Right lobe of liver (tissue), 6 donors: Measurements from ENCODE around the gene FKBP1B. TPM values are rescaled to one million over a fixed set of nuclear protein-coding genes. Genes with fewer than 3 reads are reported as not detected.

Source experiments
- ATAC-seq, 4 donors: fragments of 200-7000 bp; cut with Tn5 transposase; one replicate each; pipeline ENCODE4 v1.9.1; 2020; ENCODE audit warnings: mild to moderate bottlenecking in 4 of 4, moderate library complexity in 4 of 4
- DNase-seq, 3 donors: peaks; one replicate each; pipeline ENCODE4 v3.0.0-alpha.2; 2020
- H3K27ac ChIP-seq, 3 donors: fragments of 200-600 bp; one replicate each; pipeline ENCODE4 v1.8.0; 2022
- H3K27me3 ChIP-seq, 2 donors: fragments of 200-600 bp; one replicate each; pipeline ENCODE4 v1.8.0; 2022
- H3K36me3 ChIP-seq, 4 donors: fragments of 200-600 bp; sonication (generic) in 1 of 4; one replicate each; pipeline versions ENCODE4 v1.5.1 to v1.8.0; 2017 to 2022; ENCODE audit warnings: control low read depth in 1 of 4
- H3K4me1 ChIP-seq, 4 donors: fragments of 200-600 bp; sonication (generic) in 1 of 4; one replicate each; pipeline versions ENCODE4 v1.5.1 to v1.8.0; 2017 to 2022; ENCODE audit warnings: control low read depth in 1 of 4
- H3K4me3 ChIP-seq, 3 donors: fragments of 200-600 bp; one replicate each; pipeline ENCODE4 v1.8.0; 2022
- H3K9me3 ChIP-seq, 4 donors: fragments of 200-600 bp; sonication (generic) in 1 of 4; one replicate each; pipeline versions ENCODE4 v1.5.1 to v1.8.0; 2017 to 2022; ENCODE audit warnings: control low read depth in 1 of 4
- CTCF ChIP-seq, 4 donors: fragments of 200-600 bp in 3 of 4; fragments of 450-650 bp in 1 of 4; IDR thresholded peaks; one replicate each; pipeline versions ENCODE4 v1.5.1 to v1.8.0; 2016 to 2022; ENCODE audit warnings: antibody characterized with exemption in 4 of 4, mild to moderate bottlenecking in 2 of 4
- POLR2A ChIP-seq: fragments of 450-650 bp; IDR thresholded peaks from one replicate; pipeline ENCODE4 v1.6.1; 2017; ENCODE audit warnings: antibody characterized with exemption, mild to moderate bottlenecking
- whole genome bisulfite sequencing: methylation state at CpG from one replicate; pipeline ENCODE4 v1.1.6; 2018; ENCODE audit warnings: low coverage, low lambda C conversion rate; ENCODE audit not compliant: insufficient coverage; ENCODE audit errors: missing lambda C conversion rate; 5-methylcytosine and 5-hydroxymethylcytosine counted together
- intact Hi-C, 2 donors: fragments of 100-400 bp; cut with DNase I; formaldehyde crosslinking; loops; one replicate each; pipeline versions ENCODE4 v1.11.2 to v1.14.1; 2022
- total RNA-seq, 6 experiments: library from RNA; depleted of rRNA in 2 of 6; stranded (reverse); fragments of >200 nt in 2 of 6; fragmentation: NEBNext Ultra II Directional in 3 of 6; extraction: Animal tissue kit (Norgen Biotek cat#: 25700) in 3 of 6; gene quantifications; one replicate each; pipeline versions ENCODE4 v1.1.0 to v1.2.4, GENCODE V29; 2016 to 2023
- donor health status: DM: no; HTN: yes; CAD: no.
- donor health status: DM: no; HTN: no; CAD: no.
- donor health status: DM: no; HTN: no; CAD: no.
- donor health status: DM: no; HTN: yes; CAD: no.
- donor health status: DM: no; HTN: yes; CAD: no.

FKBP1B gene
- total RNA-seq, 6 experiments from 2014 or later, result 2.4 to 11.0 (median 3.2) TPM

- DNase-seq, result no peak
- no peaks in the 10 kb centered on the region for H3K36me3 ChIP-seq
- WGBS, result 75% methylated on average over 6 of the region's 11 CpGs
- no peak overlapping the region for H3K4me3 ChIP-seq
- TF ChIP-seq POLR2A (no peak), CTCF (IDR thresholded peaks at IDR 0.05) (no peak)
- no peak overlapping the region for H3K27ac ChIP-seq
- H3K9me3 ChIP-seq, result no peaks in the 10 kb centered on the region
- no peaks in the 10 kb centered on the region for H3K27me3 ChIP-seq
- intact Hi-C loops, result no loop called here
- H3K4me1 ChIP-seq, result no peaks in the 10 kb centered on the region
- peak; percentile 31 to 93 (median 48) for ATAC-seq
Observed at GRCh38 chr2:24015562-24016375, 33.8 kb upstream of the FKBP1B start.

GRCh38 chr2:24016376-24016761 is 33.2 kb upstream of the FKBP1B start:
- H3K9me3 ChIP-seq, result no peaks in the 10 kb centered on the region
- 82% methylated on average over 2 of the region's 9 CpGs for WGBS
- ATAC-seq, result peak in 1 of 4 donors; percentile 11

GRCh38 chr2:24016853-24017703 is 32.5 kb upstream of the FKBP1B start:
- Histone ChIP-seq H3K4me3 (no peak overlapping the region), H3K36me3 (no peaks in the 10 kb centered on the region), H3K9me3 (no peaks in the 10 kb centered on the region), H3K27ac (no peak overlapping the region), H3K27me3 (no peaks in the 10 kb centered on the region), H3K4me1 (no peaks in the 10 kb centered on the region)
- 97% methylated on average over 10 of the region's 35 CpGs for WGBS
- intact Hi-C loops, result no loop called here
- TF ChIP-seq POLR2A (no peak), CTCF (IDR thresholded peaks at IDR 0.05) (no peak)
- no peak for DNase-seq
- no peak for ATAC-seq

More at GRCh38 chr2:24016376-24016761, 33.2 kb upstream of the FKBP1B start:
- TF ChIP-seq CTCF (IDR thresholded peaks at IDR 0.05) (no peak), POLR2A (no peak)
- no peak overlapping the region for H3K4me3 ChIP-seq
- H3K4me1 ChIP-seq, result no peaks in the 10 kb centered on the region
- H3K27me3 ChIP-seq, result no peaks in the 10 kb centered on the region
- intact Hi-C loops, result no loop called here
- H3K27ac ChIP-seq, result no peak overlapping the region
- DNase-seq, result no peak
- no peaks in the 10 kb centered on the region for H3K36me3 ChIP-seq

- ATAC-seq, result no peak
- DNase-seq, result no peak
- WGBS, result 84% methylated on average over 6 of the region's 8 CpGs
- no peaks in the 10 kb centered on the region for H3K27me3 ChIP-seq
- no peak overlapping the region for H3K4me3 ChIP-seq
- no peak overlapping the region for H3K27ac ChIP-seq
- no peaks in the 10 kb centered on the region for H3K36me3 ChIP-seq
- no peaks in the 10 kb centered on the region for H3K9me3 ChIP-seq
- no peaks in the 10 kb centered on the region for H3K4me1 ChIP-seq
- TF ChIP-seq CTCF (IDR thresholded peaks at IDR 0.05), result no peak
- TF ChIP-seq POLR2A, result no peak
- intact Hi-C loops, result no loop called here
Observed at GRCh38 chr2:24017711-24018110, 31.8 kb upstream of the FKBP1B start.
